Measurements from ENCODE around the gene PDZD4. TPM values are rescaled to one million over a fixed set of nuclear protein-coding genes. Genes with fewer than 3 reads are reported as not detected.

PDZD4 gene
- total and polyA plus RNA-seq, 2 experiments from 2014 or later: 30.5 to 230 TPM

- TF ChIP-seq REST (IDR thresholded peaks at IDR 0.05; ENCODE audit: unreplicated experiment): no peak
- no peak for TF ChIP-seq CREB1 (CRISPR knock-in tag; IDR thresholded peaks at IDR 0.05; ENCODE audit: low read depth)
- no peak for TF ChIP-seq EZH2phosphoT487 (IDR thresholded peaks at IDR 0.05; ENCODE audit: unreplicated experiment)
Observed at GRCh38 chrX:153778181-153778580, 52.2 kb downstream of the PDZD4 start (continued).

- Histone ChIP-seq H4K20me1 (replicated peaks; ENCODE audit: insufficient read depth) (no peaks in the 10 kb centered on the region), H3K36me3 (ENCODE audit: insufficient read depth) (no peaks in the 10 kb centered on the region), H3K27me3 (ENCODE audit: insufficient read depth) (no peaks in the 10 kb centered on the region), H3K79me2 (replicated peaks; ENCODE audit: insufficient read depth) (no peaks in the 10 kb centered on the region), H3K9me2 (ENCODE audit: insufficient read depth) (no peaks in the 10 kb centered on the region), H3K4me1 (ENCODE audit: insufficient read depth) (no peaks in the 10 kb centered on the region), H3K4me3 (no peak overlapping the region), H3K27ac (ENCODE audit: low read depth) (no peak overlapping the region), H3F3A (replicated peaks; ENCODE audit: low read depth) (no peaks in the 10 kb centered on the region), H2AFZ (no peak overlapping the region), H3K4me2 (no peak overlapping the region)
- ATAC-seq: no peak
- H3K9me3 Mint-ChIP-seq: no peaks in the 10 kb centered on the region
- H3K4me3 Mint-ChIP-seq: no peak overlapping the region
- H3K27me3 Mint-ChIP-seq (ENCODE audit: insufficient read depth, low read depth, poor library complexity): peaks cover 5% of the 10 kb centered on the region
- H3K4me1 Mint-ChIP-seq: peaks cover 7% of the 10 kb centered on the region; the same call in 2 of the 3 replicates
- no peaks in the 10 kb centered on the region for H3K36me3 Mint-ChIP-seq (ENCODE audit: low read depth)
- DNase-seq (ENCODE audit: low spot score): no peak
- H3K27ac Mint-ChIP-seq: no peak overlapping the region
- TF ChIP-seq JUNB (IDR thresholded peaks at IDR 0.05; ENCODE audit: unreplicated experiment) (no peak), REST (IDR thresholded peaks at IDR 0.05; ENCODE audit: unreplicated experiment) (no peak), EZH2phosphoT487 (IDR thresholded peaks at IDR 0.05; ENCODE audit: unreplicated experiment) (no peak), NANOG (IDR thresholded peaks at IDR 0.05; ENCODE audit: borderline replicate concordance) (no peak), EZH2 (IDR thresholded peaks at IDR 0.05; ENCODE audit: low read depth, unreplicated experiment) (no peak), STAT1 (IDR thresholded peaks at IDR 0.05; ENCODE audit: unreplicated experiment) (no peak), ZNF462 (CRISPR knock-in tag; IDR thresholded peaks at IDR 0.05) (no peak)
Observed at GRCh38 chrX:153777261-153778090, 52.9 kb downstream of the PDZD4 start.

Data from GM23338 (cell line).